ENCODE data around the gene CYTH3. TPM values are rescaled to one million over a fixed set of nuclear protein-coding genes. Genes with fewer than 3 reads are reported as not detected.

Gene CYTH3
- polyA plus RNA-seq, 1 donor (not counting 4 experiments of a cell fraction or from before 2014, with no cell fraction given): 28.4 TPM

DNA sequence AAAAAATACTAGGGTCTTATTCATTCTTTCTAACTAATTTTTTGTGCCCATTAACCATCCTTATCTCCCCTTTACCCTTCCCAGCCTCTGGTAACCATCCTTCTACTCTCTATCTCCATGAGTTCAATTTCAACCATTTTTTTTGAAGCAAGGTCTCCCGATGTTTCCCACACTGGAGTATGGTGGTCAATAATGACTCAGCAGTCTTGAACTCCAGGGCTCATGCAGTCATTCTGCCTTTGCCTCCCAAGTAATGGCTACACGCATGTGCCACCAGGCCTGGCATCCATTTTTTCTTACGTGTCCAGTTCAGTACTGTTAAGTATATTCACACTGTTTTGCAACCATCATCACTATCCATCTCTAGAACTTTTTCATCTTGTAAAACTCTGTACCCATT lies 60.4 kb downstream of the CYTH3 start:
- H3K9me1 ChIP-seq (ENCODE audit: control insufficient read depth, extremely low read depth, insufficient read depth, low read length): peaks cover 3% of the 10 kb centered on the region
- H4K20me1 ChIP-seq (ENCODE audit: control insufficient read depth, extremely low read depth, insufficient read depth, low read length): no peaks in the 10 kb centered on the region
- H3K27me3 ChIP-seq (ENCODE audit: control insufficient read depth, extremely low read depth, insufficient read depth, low read length): no peaks in the 10 kb centered on the region
- H3K9ac ChIP-seq (ENCODE audit: control insufficient read depth, extremely low read depth, insufficient read depth, low read length): no peak overlapping the region
- no peaks in the 10 kb centered on the region for H3K36me3 ChIP-seq (ENCODE audit: control insufficient read depth in 2 of 2, extremely low read depth in 1 of 2, insufficient read depth in 2 of 2, low read length in 2 of 2)
- H3K4me1 ChIP-seq (ENCODE audit: control insufficient read depth, extremely low read depth, insufficient read depth, low read length): no peaks in the 10 kb centered on the region
- H2AFZ ChIP-seq (ENCODE audit: control insufficient read depth, low read length): no peak overlapping the region
- no peaks in the 10 kb centered on the region for H3K9me3 ChIP-seq (ENCODE audit: control insufficient read depth, low read depth, low read length)
- H3K4me3 ChIP-seq (ENCODE audit: control insufficient read depth in 2 of 3, extremely low read depth in 1 of 3, insufficient read depth in 2 of 3, low read depth in 1 of 3, low read length in 3 of 3): no peak overlapping the region
- H3K27ac ChIP-seq (ENCODE audit: control insufficient read depth, insufficient read depth, low read length): no peak overlapping the region
- no peak for FAIRE-seq
- DNase-seq (ENCODE audit: low read depth, low spot score): no peak
- dilution Hi-C loops (cut with MboI; ENCODE audit: extremely low pct_ligation_motif_present, low sequenced_read_pairs): no loop called here
- no peak for TF ChIP-seq EZH2 (IDR thresholded peaks at IDR 0.05; ENCODE audit: low read length)
- TF ChIP-seq, protein P1, sequence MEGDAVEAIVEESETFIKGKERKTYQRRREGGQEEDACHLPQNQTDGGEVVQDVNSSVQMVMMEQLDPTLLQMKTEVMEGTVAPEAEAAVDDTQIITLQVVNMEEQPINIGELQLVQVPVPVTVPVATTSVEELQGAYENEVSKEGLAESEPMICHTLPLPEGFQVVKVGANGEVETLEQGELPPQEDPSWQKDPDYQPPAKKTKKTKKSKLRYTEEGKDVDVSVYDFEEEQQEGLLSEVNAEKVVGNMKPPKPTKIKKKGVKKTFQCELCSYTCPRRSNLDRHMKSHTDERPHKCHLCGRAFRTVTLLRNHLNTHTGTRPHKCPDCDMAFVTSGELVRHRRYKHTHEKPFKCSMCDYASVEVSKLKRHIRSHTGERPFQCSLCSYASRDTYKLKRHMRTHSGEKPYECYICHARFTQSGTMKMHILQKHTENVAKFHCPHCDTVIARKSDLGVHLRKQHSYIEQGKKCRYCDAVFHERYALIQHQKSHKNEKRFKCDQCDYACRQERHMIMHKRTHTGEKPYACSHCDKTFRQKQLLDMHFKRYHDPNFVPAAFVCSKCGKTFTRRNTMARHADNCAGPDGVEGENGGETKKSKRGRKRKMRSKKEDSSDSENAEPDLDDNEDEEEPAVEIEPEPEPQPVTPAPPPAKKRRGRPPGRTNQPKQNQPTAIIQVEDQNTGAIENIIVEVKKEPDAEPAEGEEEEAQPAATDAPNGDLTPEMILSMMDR (optimal IDR thresholded peaks at IDR 0.05 in 1 of 3, IDR thresholded peaks at IDR 0.05 in 1 of 3, conservative IDR thresholded peaks at IDR 0.05 in 1 of 3; ENCODE audit: extremely low read depth in 1 of 3, insufficient read depth in 2 of 3, low read length in 3 of 3): no peak
- H3K79me2 ChIP-seq (ENCODE audit: control insufficient read depth, insufficient read depth, low read length): peaks cover 81% of the 10 kb centered on the region
- H3K4me2 ChIP-seq (ENCODE audit: control insufficient read depth, extremely low read depth, insufficient read depth, low read depth, low read length): no peak overlapping the region

GRCh38 chr7:6210621-6211372 lies 61.6 kb downstream of the CYTH3 start:
- no peak for FAIRE-seq
- no peak overlapping the region for H2AFZ ChIP-seq (ENCODE audit: control insufficient read depth, low read length)
- H3K36me3 ChIP-seq (ENCODE audit: control insufficient read depth in 2 of 2, extremely low read depth in 1 of 2, insufficient read depth in 2 of 2, low read length in 2 of 2): no peaks in the 10 kb centered on the region
- H4K20me1 ChIP-seq (ENCODE audit: control insufficient read depth, extremely low read depth, insufficient read depth, low read length): no peaks in the 10 kb centered on the region
- no peak for TF ChIP-seq EZH2 (IDR thresholded peaks at IDR 0.05; ENCODE audit: low read length)
- TF ChIP-seq, protein P1 (optimal IDR thresholded peaks at IDR 0.05 in 1 of 3, IDR thresholded peaks at IDR 0.05 in 1 of 3, conservative IDR thresholded peaks at IDR 0.05 in 1 of 3; ENCODE audit: extremely low read depth in 1 of 3, insufficient read depth in 2 of 3, low read length in 3 of 3): no peak
- dilution Hi-C loops (cut with MboI; ENCODE audit: extremely low pct_ligation_motif_present, low sequenced_read_pairs): no loop called here
- H3K9me3 ChIP-seq (ENCODE audit: control insufficient read depth, low read depth, low read length): no peaks in the 10 kb centered on the region
- H3K9me1 ChIP-seq (ENCODE audit: control insufficient read depth, extremely low read depth, insufficient read depth, low read length): peaks cover 3% of the 10 kb centered on the region
- peaks cover 80% of the 10 kb centered on the region for H3K79me2 ChIP-seq (ENCODE audit: control insufficient read depth, insufficient read depth, low read length)
- no peak overlapping the region for H3K9ac ChIP-seq (ENCODE audit: control insufficient read depth, extremely low read depth, insufficient read depth, low read length)
- no peak for DNase-seq (ENCODE audit: low read depth, low spot score)
- no peak overlapping the region for H3K4me2 ChIP-seq (ENCODE audit: control insufficient read depth, extremely low read depth, insufficient read depth, low read depth, low read length)
- H3K4me3 ChIP-seq (ENCODE audit: control insufficient read depth in 2 of 3, extremely low read depth in 1 of 3, insufficient read depth in 2 of 3, low read depth in 1 of 3, low read length in 3 of 3): no peak overlapping the region
- H3K27ac ChIP-seq (ENCODE audit: control insufficient read depth, insufficient read depth, low read length): no peak overlapping the region
- no peaks in the 10 kb centered on the region for H3K4me1 ChIP-seq (ENCODE audit: control insufficient read depth, extremely low read depth, insufficient read depth, low read length)
- H3K27me3 ChIP-seq (ENCODE audit: control insufficient read depth, extremely low read depth, insufficient read depth, low read length): no peaks in the 10 kb centered on the region
